Measurements from ENCODE around the gene PLBD2. TPM values are rescaled to one million over a fixed set of nuclear protein-coding genes. Genes with fewer than 3 reads are reported as not detected.
A peak's percentile ranks its signal among the peaks of the same experiment; 100 is the strongest.

The PLBD2 gene
- total and polyA plus RNA-seq, 9 of the 15 experiments (the other 6 are each of a cell fraction or from before 2014, with no cell fraction given), result 2.4 to 37.4 (median 6.0) TPM

DNA sequence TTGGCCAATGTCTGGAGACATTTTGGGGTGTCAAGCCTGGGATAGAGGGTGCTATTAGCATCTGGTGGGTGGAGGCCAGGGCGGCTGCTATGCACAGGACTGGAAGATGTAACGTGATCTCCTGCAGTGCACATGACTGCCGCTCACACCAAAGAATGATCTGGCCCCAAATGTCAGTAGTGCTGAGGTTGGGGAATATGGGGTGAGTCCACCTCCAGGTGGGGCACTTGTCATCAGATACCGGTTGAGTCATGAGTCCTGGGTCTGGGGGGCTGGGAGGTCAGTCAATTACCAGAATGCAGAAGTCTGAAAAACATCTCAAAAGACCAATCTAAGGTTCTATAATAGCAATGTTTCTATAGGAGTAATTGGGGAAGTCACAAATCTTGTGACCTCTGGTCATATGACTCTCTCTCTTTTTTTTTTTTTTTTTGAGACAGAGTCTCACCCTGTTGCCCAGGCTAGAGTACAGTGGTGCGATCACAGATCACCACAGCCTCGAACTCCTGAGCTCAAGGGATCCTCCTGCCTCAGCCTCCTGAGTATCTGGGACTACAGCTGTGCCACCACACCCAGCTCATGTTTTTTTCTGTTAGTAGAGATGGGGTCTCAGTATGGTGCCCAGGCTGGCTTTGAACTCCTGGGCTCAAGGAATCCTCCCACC, 57.8 kb downstream of the PLBD2 start (continued):
- TF ChIP-seq TCF7 (IDR thresholded peaks at IDR 0.05; ENCODE audit: borderline replicate concordance), result no peak
- no peak for TF ChIP-seq HES1 (IDR thresholded peaks at IDR 0.05; ENCODE audit: low read depth)
- TF ChIP-seq CREBBP (IDR thresholded peaks at IDR 0.05; ENCODE audit: low read depth, low read length), result no peak
- TF ChIP-seq GATAD2B (IDR thresholded peaks at IDR 0.05; ENCODE audit: borderline replicate concordance), result no peak
- no peak for TF ChIP-seq RBM22 (IDR thresholded peaks at IDR 0.05; ENCODE audit: low read depth, low read length, poor library complexity, severe bottlenecking)
- no peak for TF ChIP-seq ZZZ3 (IDR thresholded peaks at IDR 0.05)
- TF ChIP-seq ELF4 (CRISPR knock-in tag; IDR thresholded peaks at IDR 0.05), result no peak
- no peak for TF ChIP-seq HNRNPH1 (optimal IDR thresholded peaks at IDR 0.05; ENCODE audit: low read depth, low read length)
- TF ChIP-seq ZNF146 (CRISPR knock-in tag; IDR thresholded peaks at IDR 0.05; ENCODE audit: unreplicated experiment), result no peak
- no peak for TF ChIP-seq NFE2L1 (tag; IDR thresholded peaks at IDR 0.05; ENCODE audit: borderline replicate concordance, low read depth)
- peak; percentile 51; the same call in 1 of the 2 replicates for TF ChIP-seq MGA (IDR thresholded peaks at IDR 0.05)
- no peak for TF ChIP-seq CHD4 (IDR thresholded peaks at IDR 0.05; ENCODE audit: insufficient read depth, insufficient replicate concordance, low read depth, low read length, poor library complexity, severe bottlenecking)
- no peak for TF ChIP-seq PTTG1 (tag; IDR thresholded peaks at IDR 0.05; ENCODE audit: low read depth)
- TF ChIP-seq NBN (IDR thresholded peaks at IDR 0.05; ENCODE audit: low read depth), result peak; percentile 35; the same call in 1 of the 2 replicates
- TF ChIP-seq ZNF24 (IDR thresholded peaks at IDR 0.05), result no peak
- TF ChIP-seq NCOA4 (IDR thresholded peaks at IDR 0.05; ENCODE audit: partially characterized antibody), result no peak
- TF ChIP-seq XRCC3 (IDR thresholded peaks at IDR 0.05), result no peak

Data from K562 (cell line).